Measurements from ENCODE around the gene UBAC1. TPM values are rescaled to one million over a fixed set of nuclear protein-coding genes. Genes with fewer than 3 reads are reported as not detected.
A peak's percentile ranks its signal among the peaks of the same experiment; 100 is the strongest.

UBAC1 gene
- total and polyA plus RNA-seq, 7 donors: 71.1 to 261 (median 162) TPM

- intact Hi-C loops (cut with DNase I): no loop called here
- H3K36me3 ChIP-seq (ENCODE audit: insufficient read depth in 1 of 2, low read depth in 1 of 2): peaks cover 3 to 97% of the 10 kb centered on the region in 2 donors
- no peaks in the 10 kb centered on the region for H3K27me3 ChIP-seq (ENCODE audit: insufficient read depth in 3 of 3, low read length in 2 of 3)
- H3K27ac ChIP-seq: no peak overlapping the region
- no peak overlapping the region for H3K4me3 ChIP-seq
- no peak for TF ChIP-seq CTCF (IDR thresholded peaks at IDR 0.05)
- 93 to 95% (median 94%) methylated on average over 33 of the region's 33 CpGs for WGBS, 3 donors
- peaks cover 10% of the 10 kb centered on the region for H3K4me1 ChIP-seq
- DNase-seq: peak in 1 of 2 donors; percentile 37
- ATAC-seq: no peak
- H3K9me3 ChIP-seq: no peaks in the 10 kb centered on the region
Measured at GRCh38 chr9:135939351-135940265, 21.6 kb downstream of the UBAC1 start.

- TF ChIP-seq CTCF (IDR thresholded peaks at IDR 0.05): no peak
- 94 to 97% (median 95%) methylated on average over 44 of the region's 44 CpGs for WGBS, 3 donors
- Histone ChIP-seq H3K36me3 (ENCODE audit: insufficient read depth in 1 of 2, low read depth in 1 of 2) (peaks cover 3 to 97% of the 10 kb centered on the region in 2 donors), H3K4me3 (no peak overlapping the region), H3K27me3 (ENCODE audit: insufficient read depth in 3 of 3, low read length in 2 of 3) (no peaks in the 10 kb centered on the region), H3K4me1 (peaks cover 23% of the 10 kb centered on the region), H3K9me3 (no peaks in the 10 kb centered on the region), H3K27ac (no peak overlapping the region)
- ATAC-seq (no peak), DNase-seq (peak in 1 of 2 donors; percentile 32)
- intact Hi-C loops (cut with DNase I): no loop called here
Measured at GRCh38 chr9:135937521-135938489, 23.4 kb downstream of the UBAC1 start.

DNA sequence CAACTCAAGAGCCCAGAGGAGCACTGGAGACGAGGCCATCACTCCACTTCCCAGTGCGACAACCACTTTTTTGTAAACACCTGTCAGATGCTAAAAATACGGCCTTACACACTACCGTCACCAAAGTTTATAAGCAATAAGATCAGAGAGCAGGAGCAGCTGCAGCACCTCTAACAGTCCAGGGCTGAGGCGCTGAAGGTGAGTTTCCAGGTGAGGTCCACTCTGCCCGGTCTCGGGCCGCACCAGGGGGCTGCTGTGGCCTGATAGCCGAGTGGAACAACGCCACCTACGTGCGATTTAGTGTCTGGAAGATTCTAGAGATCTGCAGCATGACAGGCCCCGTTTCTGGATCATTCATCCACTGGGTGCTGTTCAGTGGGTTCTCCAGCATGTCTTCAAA, 28.1 kb downstream of the UBAC1 start:
- Histone ChIP-seq H3K9me3 (no peaks in the 10 kb centered on the region), H3K27me3 (ENCODE audit: insufficient read depth in 3 of 3, low read length in 2 of 3) (no peaks in the 10 kb centered on the region), H3K36me3 (ENCODE audit: insufficient read depth in 1 of 2, low read depth in 1 of 2) (peaks cover 3 to 98% of the 10 kb centered on the region in 2 donors), H3K4me1 (peaks cover 31% of the 10 kb centered on the region), H3K4me3 (no peak overlapping the region), H3K27ac (peak overlapping the region; percentile 84)
- DNase-seq (peak in 1 of 2 donors; percentile 48), ATAC-seq (peak; percentile 43 to 76 (median 64))
- no peak for TF ChIP-seq CTCF (IDR thresholded peaks at IDR 0.05)
- intact Hi-C loops (cut with DNase I): no loop called here
- 70 to 86% (median 78%) methylated on average over 13 of the region's 13 CpGs for WGBS, 3 donors

DNA sequence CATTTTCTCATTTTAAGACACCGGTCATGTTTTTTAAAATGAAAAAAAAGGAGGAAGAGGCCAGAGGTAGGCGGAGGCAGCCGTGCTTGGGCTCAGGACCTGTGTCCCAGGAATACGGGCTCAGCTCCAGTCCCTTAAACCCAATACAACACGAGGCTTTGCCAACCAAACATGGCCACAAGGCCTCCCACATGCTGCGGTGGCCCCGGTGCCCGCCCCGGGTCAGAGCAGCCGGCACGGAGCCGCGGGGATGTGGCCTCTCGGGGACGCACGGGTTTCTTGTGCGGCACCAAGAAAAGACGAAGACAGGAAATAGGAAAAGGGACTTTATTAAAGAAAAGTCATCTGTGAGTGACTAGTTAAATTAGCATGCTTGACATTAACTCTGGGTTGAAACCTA, 28.5 kb downstream of the UBAC1 start:
- Histone ChIP-seq H3K4me3 (no peak overlapping the region), H3K27ac (peak overlapping the region; percentile 84), H3K9me3 (no peaks in the 10 kb centered on the region), H3K27me3 (ENCODE audit: insufficient read depth in 3 of 3, low read length in 2 of 3) (no peaks in the 10 kb centered on the region), H3K4me1 (peaks cover 33% of the 10 kb centered on the region), H3K36me3 (ENCODE audit: insufficient read depth in 1 of 2, low read depth in 1 of 2) (peaks cover 3 to 93% of the 10 kb centered on the region in 2 donors)
- ATAC-seq (peak in 3 of 4 donors; percentile 29 to 35 (median 31)), DNase-seq (peak in 1 of 2 donors; percentile 39)
- intact Hi-C loops (cut with DNase I): no loop called here
- WGBS, 3 donors: 68 to 91% (median 74%) methylated on average over 18 of the region's 18 CpGs
- TF ChIP-seq CTCF (IDR thresholded peaks at IDR 0.05): no peak

All from psoas muscle (tissue), 8 donors.